ENCODE results near the gene LITAF.

LITAF gene

DNA sequence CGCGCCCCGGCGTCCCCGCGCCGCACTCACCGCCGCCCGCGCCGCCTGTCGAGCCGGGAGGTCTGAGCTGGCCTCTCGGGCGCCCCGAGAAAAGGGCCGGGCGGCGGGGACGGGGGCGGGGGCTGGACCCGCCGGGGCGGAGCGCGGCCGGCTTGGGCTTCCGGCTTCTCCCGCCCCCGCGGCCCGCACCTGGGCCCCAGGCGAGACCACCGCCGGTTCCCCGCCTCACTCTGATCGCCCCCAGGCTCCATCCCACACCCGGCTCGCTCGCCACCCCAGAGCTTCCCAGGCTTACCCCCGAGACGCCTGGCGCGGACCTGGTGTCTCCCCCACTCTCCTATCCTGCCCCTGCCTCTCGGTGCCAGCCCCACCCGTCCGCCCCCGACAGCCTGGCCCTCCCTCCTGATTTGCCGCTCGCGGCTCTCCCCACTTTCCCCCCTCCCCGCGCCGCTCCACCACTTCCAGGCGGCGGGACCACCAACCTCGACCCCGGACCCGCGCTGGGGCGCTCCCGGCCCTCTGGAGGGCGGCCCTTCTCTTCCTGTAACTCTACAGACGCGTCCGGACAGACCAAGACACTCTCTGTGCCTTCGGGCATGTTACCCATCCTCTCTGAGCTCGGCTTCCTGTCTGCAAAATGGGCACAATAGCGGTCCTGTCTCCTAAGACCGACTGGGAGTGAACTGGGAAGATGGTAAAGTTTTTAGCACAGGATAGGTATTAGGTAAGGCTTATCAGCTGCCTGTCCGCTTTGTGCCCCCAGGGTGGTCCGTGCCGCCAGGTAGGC is at the start of gene LITAF:
LITAF (minus strand) TSS at position 64 of the 787 bp plus-strand sequence. CDS start 30,189 bp downstream, outside the sequence.
- DNase-seq: peak; percentile 51

GRCh38 chr16:11636172-11636721 is 49.5 kb upstream of the LITAF start:
- DNase-seq: peak; percentile 95

DNA sequence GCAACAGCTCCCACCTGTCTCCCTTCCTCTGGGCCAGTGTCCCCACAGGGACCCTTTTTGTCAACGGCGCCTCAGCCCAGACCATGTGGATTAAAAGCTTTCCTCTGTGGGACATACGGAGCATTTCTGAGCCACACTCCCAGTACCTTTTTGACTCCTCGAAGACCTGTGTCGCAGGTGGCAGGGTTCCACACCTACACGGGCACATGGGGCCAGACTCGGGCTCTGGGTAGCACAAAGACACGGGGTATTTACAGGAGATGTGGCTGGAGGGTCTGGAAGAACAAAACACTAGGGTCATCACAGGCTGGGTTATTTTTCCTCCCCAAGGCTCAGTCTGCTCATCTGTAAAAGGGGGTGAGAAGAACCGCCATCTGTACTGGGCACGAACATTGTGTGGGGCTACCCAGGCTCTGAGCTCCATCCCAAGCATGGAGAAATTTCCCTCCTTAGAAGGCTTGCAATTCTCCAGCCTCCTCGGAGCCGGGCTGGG is 49.0 kb upstream of the LITAF start:
- no peak for DNase-seq

DNA sequence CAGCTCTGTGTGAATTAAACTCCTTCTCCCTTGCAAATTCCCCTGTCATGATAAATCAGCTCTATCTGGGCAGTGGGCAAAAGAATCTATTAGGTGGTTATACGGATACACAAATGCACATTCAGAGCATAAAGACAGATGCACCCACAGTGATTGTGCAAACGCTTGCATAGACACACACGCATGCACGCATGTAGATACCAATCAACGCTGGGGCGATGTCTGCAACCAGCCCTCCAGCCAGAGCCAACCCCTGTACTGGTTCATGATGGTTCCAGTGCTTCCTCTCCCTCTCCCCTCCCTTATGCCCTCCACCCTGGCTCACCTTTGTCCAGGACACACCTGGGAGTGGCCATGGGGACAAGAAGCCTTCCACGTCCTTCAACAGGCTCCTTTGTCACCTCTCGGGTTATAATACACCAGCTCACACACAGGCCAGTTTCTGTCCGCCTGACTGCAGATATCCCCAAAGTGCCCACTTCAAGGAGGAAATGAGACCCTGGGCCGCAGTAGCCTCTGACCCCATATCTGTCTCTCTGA is 48.5 kb upstream of the LITAF start:
- no peak for DNase-seq

DNA sequence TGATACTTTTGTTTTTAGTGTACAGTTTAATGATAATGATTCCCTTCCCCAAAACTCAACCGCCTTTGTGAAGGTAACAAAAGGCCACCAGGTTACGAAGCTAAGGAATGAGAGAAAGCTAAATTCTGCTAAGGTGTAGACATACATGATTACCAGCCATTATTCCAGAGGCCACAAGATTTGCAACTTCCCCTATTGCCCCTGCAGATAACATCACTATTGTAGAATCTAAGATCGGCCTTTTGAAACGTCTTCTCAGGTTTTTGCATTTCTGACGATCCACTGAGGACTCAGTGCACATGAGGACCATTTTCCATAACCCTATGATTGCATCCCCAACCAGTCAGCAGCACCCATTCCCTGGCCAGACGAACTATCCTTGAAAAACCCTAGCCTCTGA is 47.6 kb upstream of the LITAF start:
- no peak for DNase-seq

- no peak for DNase-seq
These were observed 46.4 kb upstream of the LITAF start for GRCh38 chr16:11633113-11633512.

- DNase-seq: no peak
These were observed 45.8 kb upstream of the LITAF start for GRCh38 chr16:11632455-11632939.

GRCh38 chr16:11631214-11631613 is 44.5 kb upstream of the LITAF start:
- DNase-seq: no peak

- no peak for DNase-seq
These were observed 44.0 kb upstream of the LITAF start for GRCh38 chr16:11630768-11631056.

GRCh38 chr16:11630046-11630767 is 43.5 kb upstream of the LITAF start:
- DNase-seq: no peak

DNA sequence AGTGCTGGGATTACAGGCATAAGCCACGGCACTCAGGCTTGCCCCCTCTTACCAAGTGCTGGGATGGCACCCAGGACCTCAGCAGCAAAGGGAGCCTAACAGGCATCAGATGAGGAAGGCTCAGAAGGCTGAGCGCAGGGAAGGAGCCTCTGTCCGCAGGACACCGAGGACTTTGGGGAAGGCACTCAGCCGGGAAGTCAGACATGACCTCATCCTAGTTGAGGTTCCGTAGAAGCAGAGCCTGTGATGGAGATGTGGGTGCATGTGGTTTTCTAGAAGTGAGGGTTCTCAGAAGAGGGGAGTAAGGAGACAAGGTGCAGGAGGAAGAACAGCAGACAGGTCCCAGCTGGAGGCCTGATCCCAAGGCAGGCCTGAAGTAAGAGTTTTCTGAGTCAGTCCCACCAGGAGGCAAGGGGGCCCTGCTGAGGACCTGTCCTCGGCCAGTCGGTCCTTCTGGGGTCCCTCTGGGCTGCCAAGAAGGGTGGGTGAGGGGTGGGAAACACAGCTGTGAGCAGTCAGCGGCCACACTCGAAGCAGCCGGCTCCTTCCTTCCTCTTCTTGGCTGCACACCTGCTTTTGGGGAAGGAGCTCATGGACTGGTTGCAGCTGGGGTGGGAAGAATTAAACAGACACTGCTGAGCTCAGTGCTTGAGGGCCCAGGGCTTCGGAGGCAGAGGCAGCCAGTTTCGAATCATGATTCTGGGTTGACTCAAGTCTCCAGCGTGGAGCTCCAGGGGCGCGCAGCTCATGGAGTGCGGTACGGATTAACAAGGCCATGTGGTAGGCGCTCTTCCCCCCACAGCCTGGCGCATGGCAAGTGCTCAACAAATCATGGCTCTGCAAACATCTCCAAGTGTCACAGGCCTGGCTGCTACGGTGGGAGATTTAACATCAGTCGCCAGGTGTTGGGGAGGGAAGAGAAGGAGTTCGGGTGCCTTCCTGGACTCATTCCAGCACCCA is 42.6 kb upstream of the LITAF start:
- peak; percentile 62 for DNase-seq

GRCh38 chr16:11627822-11628457 is 41.2 kb upstream of the LITAF start:
- DNase-seq: no peak

DNA sequence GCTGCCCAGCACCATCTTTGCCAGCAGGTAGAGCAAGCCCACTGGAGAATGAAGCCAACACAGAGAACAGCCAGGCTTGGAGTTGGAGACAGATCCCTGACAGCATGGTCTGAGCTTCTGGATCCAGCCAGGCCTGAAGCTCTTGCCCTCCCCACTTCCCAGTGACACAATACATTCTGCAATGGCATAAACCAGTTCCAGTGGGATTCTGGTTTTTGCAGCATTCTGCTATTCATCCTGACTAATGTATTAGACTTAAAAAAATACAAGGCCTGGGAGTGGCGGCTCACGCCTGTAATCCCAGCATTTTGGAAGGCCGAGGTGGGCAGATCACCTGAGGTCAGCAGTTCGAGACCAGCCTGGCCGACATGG is 40.6 kb upstream of the LITAF start:
- no peak for DNase-seq

DNA sequence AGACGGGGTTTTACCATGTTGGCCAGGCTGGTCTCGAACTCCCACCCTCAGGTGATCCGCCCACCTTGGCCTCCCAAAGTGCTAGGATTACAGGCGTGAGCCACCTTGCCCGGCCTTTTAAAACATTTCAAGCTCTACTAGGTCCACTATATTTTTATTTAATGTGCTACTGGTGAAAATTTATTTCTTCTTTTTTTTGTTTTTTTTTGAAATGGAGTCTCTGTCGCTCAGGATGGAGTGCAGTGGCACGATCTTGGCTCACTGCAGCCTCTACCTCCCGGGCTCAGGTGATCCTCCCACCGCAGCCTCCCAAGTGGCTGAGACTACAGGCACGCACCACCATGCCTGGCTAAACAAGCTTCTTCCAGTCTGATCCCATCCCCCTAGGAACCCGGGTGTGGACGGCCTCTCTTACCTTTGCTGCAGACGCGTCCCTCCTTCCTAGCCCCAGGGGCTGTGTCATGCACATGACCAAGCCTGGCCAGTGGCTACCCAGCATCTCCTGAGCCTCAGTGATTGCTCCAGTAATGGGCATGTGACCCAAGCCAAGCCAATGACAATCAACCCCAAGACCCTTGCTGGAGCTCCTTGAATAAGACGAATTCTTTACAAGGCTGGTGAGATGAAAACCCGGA is 40.1 kb upstream of the LITAF start:
- no peak for DNase-seq

GRCh38 chr16:11625769-11626168 is 39.0 kb upstream of the LITAF start:
- DNase-seq: no peak

DNA sequence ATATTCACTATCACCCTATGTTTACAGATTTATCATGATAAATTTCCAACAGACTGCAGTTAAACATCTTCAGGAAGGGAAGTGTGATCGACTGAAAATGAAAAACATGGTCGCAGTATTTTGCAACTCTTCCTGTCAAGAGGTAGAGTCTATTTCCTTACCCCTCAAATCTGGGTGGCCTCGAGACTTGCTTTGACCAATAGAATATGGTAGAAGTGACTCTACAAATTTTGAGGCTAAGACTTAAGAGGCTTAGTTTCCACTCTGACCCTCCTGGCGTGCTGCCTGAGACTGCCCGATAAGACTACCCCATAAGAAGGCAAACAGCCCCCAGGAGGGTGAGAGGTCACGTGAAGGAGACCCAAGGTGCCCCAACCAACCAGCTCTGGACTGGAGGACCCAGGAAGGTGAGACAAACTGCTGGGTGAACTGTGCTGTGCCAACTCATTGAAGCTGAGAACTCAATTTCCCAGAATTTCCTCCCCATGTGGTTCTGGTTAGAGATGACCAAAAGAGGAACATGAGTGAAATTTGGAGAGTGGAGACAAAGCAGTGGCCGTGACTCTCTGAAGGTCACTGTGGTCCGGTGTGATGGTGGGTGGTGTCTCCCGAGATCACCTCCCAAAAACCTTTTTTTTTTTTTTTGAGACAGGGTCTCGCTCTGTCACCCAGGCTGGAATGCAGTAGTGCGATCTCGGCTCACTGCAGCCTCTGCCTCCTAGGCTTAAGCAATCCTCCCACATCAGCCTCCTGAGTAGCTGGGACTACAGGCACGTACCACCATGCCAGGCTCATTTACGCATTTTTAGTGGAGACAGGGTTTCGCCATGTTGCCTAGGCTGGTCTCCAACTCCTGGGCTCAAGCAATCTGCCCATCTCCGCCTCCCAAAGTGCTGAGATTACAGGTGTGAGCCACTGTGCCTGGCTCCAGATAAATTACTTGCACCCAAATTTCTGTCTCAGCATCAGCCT is 38.2 kb upstream of the LITAF start:
- DNase-seq: no peak

GRCh38 chr16:11624205-11624604 is 37.5 kb upstream of the LITAF start:
- DNase-seq: no peak

DNA sequence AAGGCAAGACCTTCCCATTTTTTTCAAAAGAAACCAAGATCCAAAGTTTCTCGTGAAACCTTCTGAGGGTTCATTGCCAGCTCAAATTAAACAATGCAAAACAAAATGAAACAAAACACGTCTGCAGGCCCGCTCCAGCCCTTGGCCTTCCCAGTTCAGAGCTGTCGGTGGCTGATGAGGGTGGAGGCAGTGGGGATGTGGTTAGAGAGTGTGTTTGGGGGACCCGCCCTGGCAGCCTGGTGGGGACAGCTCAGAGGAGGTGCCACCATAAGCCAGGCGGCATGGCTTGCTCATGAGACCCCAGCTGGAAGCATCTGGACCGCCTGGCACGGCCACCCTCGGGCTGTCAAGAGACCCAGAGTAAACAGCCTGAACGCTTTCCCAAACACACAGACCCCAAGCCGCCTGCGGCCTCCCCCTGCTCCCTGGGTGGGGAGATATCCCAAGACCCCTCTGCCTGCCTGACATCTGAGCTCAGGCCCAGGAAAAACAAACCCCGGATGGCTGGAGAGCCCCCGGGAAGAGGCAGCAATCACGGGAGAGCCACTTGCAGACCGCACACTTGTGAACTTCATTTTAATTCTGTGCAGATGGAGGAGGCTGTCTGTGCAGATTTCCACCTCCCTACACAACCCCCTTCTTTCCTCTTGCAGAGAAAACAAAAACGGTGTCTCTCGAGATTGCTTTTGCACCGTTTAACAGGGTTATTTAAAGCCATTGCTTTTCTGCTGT is 35.4 kb upstream of the LITAF start:
- peak; percentile 56 for DNase-seq

DNA sequence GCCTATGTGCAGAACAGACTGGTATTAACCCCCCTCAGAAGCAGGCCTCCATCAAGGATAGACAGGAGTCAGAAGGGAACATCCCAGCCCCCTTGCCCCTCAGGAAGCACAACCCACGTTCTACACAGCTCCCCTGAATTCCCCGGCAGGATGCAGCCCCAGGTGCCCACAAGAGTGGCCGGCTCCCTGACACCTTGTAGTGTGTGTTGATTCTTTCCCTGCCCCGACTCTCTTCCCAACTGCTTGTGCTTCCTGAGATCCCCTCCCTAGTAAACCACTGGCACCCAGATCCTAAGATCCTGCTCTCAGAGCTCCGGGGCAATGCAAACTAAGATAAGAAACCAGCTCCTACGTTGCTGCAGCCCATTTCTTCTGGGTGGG is 34.8 kb upstream of the LITAF start:
- no peak for DNase-seq

Data from NCI-H2171 treated with DMSO at 0.1 percent for 48 hours (cell line).